ENCODE measurements around the gene CLCN7. TPM values are rescaled to one million over a fixed set of nuclear protein-coding genes. Genes with fewer than 3 reads are reported as not detected.

Gene CLCN7
- total RNA-seq, 1 donor from 2014 or later = 45.3 TPM

DNA sequence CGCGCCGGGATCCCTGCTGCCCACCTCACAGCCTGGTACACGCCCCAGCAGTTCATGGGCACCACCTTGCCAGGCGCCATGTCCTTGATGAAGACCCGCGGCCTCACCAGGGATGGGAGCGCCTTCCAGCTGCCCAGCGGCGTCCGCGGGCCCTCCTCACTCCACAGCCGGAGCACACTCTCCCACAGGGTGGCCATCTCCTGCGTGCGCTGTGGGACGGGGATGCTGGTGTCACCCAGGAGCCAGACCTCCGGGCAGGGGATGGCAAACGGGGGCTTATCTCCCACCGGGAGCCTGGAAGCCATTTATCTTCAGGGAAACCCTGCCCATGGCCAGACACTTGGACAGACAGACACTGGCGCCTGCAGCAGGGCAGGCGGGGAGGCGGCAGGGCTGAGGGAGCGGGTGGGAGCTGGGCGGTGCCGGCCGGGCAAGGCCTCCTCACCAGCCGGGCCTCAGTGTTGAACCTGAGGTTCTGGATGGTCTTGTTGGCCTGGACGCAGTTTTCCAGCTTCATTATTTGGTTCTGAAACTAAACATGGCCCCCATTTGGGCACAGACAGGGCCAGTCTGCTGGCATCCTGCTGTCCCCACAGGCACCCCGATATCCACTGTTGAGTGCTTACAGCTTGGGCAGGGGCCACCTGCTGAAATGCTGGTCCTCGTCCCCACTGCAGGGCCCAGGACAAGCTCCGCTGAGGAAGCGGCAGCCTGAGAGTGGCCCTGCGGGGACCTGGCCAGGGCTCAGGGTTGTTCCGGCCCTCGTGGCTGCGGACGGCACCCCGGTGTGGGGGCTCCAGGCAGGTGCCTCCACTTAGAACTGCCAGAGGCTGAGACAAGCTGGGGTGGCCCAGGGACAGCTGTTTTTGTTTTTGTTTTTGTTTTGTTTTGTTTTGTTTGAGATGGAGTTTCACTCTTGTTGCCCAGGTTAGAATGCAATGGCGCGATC lies 39.9 kb downstream of the CLCN7 start:
- Histone ChIP-seq H3K36me3 (no peaks in the 10 kb centered on the region), H3K4me1 (peaks cover 5% of the 10 kb centered on the region), H3K4me3 (no peak overlapping the region), H3K27me3 (ENCODE audit: low read depth) (no peaks in the 10 kb centered on the region), H3K9me3 (replicated peaks) (no peaks in the 10 kb centered on the region), H3K27ac (replicated peaks) (no peak overlapping the region)
- DNase-seq = no peak
- TF ChIP-seq, protein P1, sequence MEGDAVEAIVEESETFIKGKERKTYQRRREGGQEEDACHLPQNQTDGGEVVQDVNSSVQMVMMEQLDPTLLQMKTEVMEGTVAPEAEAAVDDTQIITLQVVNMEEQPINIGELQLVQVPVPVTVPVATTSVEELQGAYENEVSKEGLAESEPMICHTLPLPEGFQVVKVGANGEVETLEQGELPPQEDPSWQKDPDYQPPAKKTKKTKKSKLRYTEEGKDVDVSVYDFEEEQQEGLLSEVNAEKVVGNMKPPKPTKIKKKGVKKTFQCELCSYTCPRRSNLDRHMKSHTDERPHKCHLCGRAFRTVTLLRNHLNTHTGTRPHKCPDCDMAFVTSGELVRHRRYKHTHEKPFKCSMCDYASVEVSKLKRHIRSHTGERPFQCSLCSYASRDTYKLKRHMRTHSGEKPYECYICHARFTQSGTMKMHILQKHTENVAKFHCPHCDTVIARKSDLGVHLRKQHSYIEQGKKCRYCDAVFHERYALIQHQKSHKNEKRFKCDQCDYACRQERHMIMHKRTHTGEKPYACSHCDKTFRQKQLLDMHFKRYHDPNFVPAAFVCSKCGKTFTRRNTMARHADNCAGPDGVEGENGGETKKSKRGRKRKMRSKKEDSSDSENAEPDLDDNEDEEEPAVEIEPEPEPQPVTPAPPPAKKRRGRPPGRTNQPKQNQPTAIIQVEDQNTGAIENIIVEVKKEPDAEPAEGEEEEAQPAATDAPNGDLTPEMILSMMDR (IDR thresholded peaks at IDR 0.05; ENCODE audit: borderline replicate concordance) = no peak
- intact Hi-C loops (cut with micrococcal nuclease) = no loop called here

GRCh38 chr16:1433756-1434155 lies 41.1 kb downstream of the CLCN7 start:
- Histone ChIP-seq H3K4me3 (peak overlapping the region; percentile 62), H3K27me3 (ENCODE audit: low read depth) (no peaks in the 10 kb centered on the region), H3K9me3 (replicated peaks) (no peaks in the 10 kb centered on the region), H3K4me1 (peaks cover 6% of the 10 kb centered on the region), H3K27ac (replicated peaks) (no peak overlapping the region), H3K36me3 (no peaks in the 10 kb centered on the region)
- no peak for DNase-seq
- TF ChIP-seq, protein P1 (IDR thresholded peaks at IDR 0.05; ENCODE audit: borderline replicate concordance) = no peak
- intact Hi-C loops (cut with micrococcal nuclease) = no loop called here

GRCh38 chr16:1433263-1433560 lies 41.6 kb downstream of the CLCN7 start:
- intact Hi-C loops (cut with micrococcal nuclease) = no loop called here
- peaks cover 11% of the 10 kb centered on the region for H3K4me1 ChIP-seq
- H3K9me3 ChIP-seq (replicated peaks) = no peaks in the 10 kb centered on the region
- no peaks in the 10 kb centered on the region for H3K36me3 ChIP-seq
- H3K4me3 ChIP-seq = peak overlapping the region; percentile 62
- peak overlapping the region; percentile 75 for H3K27ac ChIP-seq (replicated peaks)
- H3K27me3 ChIP-seq (ENCODE audit: low read depth) = no peaks in the 10 kb centered on the region
- DNase-seq = no peak
- TF ChIP-seq, protein P1 (IDR thresholded peaks at IDR 0.05; ENCODE audit: borderline replicate concordance) = no peak

DNA sequence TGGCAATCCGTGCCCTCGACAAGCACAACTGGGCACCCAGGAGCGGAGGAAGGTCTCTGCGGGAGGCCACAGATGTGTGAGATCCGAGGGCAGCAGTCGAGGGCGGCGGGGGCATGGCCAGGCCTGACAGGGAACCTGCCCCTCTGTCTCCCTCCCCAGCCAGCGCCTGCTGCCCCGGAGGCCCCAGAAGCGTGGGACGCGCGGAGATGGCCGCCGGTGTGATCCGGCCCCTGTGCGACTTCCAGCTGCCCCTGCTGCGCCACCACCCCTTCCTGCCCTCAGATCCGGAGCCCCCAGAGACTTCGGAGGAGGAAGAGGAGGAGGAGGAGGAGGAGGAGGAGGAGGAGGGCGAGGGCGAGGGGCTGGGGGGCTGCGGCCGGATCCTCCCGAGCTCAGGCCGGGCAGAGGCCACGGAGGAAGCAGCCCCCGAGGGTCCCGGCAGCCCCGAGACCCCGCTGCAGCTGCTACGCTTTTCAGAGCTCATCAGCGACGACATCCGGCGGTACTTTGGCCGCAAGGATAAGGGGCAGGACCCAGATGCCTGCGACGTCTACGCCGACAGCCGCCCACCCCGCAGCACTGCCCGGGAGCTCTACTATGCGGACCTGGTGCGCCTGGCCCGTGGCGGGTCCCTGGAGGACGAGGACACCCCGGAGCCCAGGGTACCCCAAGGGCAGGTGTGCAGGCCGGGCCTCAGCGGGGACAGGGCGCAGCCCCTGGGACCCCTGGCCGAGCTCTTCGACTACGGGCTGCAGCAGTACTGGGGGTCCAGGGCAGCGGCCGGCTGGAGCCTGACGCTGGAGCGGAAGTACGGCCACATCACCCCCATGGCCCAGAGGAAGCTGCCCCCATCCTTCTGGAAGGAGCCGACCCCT lies 42.2 kb downstream of the CLCN7 start:
- H3K27ac ChIP-seq (replicated peaks) = peak overlapping the region; percentile 75
- H3K4me1 ChIP-seq = peaks cover 11% of the 10 kb centered on the region
- H3K9me3 ChIP-seq (replicated peaks) = no peaks in the 10 kb centered on the region
- no peak for DNase-seq
- peak overlapping the region; percentile 62 for H3K4me3 ChIP-seq
- TF ChIP-seq, protein P1 (IDR thresholded peaks at IDR 0.05; ENCODE audit: borderline replicate concordance) = no peak
- H3K36me3 ChIP-seq = no peaks in the 10 kb centered on the region
- H3K27me3 ChIP-seq (ENCODE audit: low read depth) = no peaks in the 10 kb centered on the region
- intact Hi-C loops (cut with micrococcal nuclease) = no loop called here

GRCh38 chr16:1431497-1432270 lies 43.1 kb downstream of the CLCN7 start:
- no peak for DNase-seq
- H3K4me3 ChIP-seq = peak overlapping the region; percentile 62
- no peaks in the 10 kb centered on the region for H3K36me3 ChIP-seq
- no peaks in the 10 kb centered on the region for H3K9me3 ChIP-seq (replicated peaks)
- H3K27ac ChIP-seq (replicated peaks) = peak overlapping the region; percentile 75
- TF ChIP-seq, protein P1 (IDR thresholded peaks at IDR 0.05; ENCODE audit: borderline replicate concordance) = no peak
- peaks cover 11% of the 10 kb centered on the region for H3K4me1 ChIP-seq
- no peaks in the 10 kb centered on the region for H3K27me3 ChIP-seq (ENCODE audit: low read depth)
- intact Hi-C loops (cut with micrococcal nuclease) = no loop called here
